OCI-LY1 (cell line): Measurements from ENCODE around the gene LBHD2.

ENCODE experiments used
- CTCF ChIP-seq: fragments of 200-600 bp; sonication (generic), shearing (Covaris generic); IDR thresholded peaks from 2 replicates; pipeline ENCODE4 v1.5.1; 2017; ENCODE audit warnings: mild to moderate bottlenecking, antibody characterized with exemption, low read length, moderate library complexity, mixed read lengths
- EZH2 ChIP-seq: fragments of 200-600 bp; sonication (generic), shearing (Covaris generic); IDR thresholded peaks from 2 replicates; pipeline ENCODE4 v1.8.0; 2017; ENCODE audit warnings: borderline replicate concordance, mixed run types, mild to moderate bottlenecking, antibody characterized with exemption, low read length, moderate library complexity, mixed read lengths

- TF ChIP-seq EZH2: no peak
- TF ChIP-seq CTCF: no peak
These were observed at the start of gene LBHD2 for GRCh38 chr14:103084021-103084919.
